HCT116 (cell line): ENCODE results near the gene SLC22A23. TPM values are rescaled to one million over a fixed set of nuclear protein-coding genes. Genes with fewer than 3 reads are reported as not detected.

Source experiments
- ATAC-seq: fragments of 200-7000 bp; cut with Tn5 transposase; 2 replicates; pipeline ENCODE4 v1.9.1; 2020; ENCODE audit warnings: mild to moderate bottlenecking, moderate library complexity
- BruUV-seq: library from RNA; stranded (reverse); fragments of 400-500 nt; replicated peaks from 2 replicates; lab custom pipeline; 2021; lab: Mats Ljungman, UMichigan
- CTCF ChIA-PET: fragments of 300-600 bp; sonication (Branson Sonifier 250); formaldehyde crosslinking; loops from one replicate; lab custom pipeline; 2021; ENCODE audit warnings: antibody characterized with exemption; lab: Charles Lee
- POLR2A ChIA-PET: fragments of 300-600, 350-600 bp; sonication (Branson Sonifier 250); formaldehyde crosslinking; loops from one replicate; lab custom pipeline; 2021; ENCODE audit warnings: antibody characterized with exemption; lab: Charles Lee
- RAD21 ChIA-PET, 2 experiments: fragments of 300-600 bp; sonication (Branson Sonifier 250); formaldehyde crosslinking; loops; one replicate each; lab custom pipeline; 2023; ENCODE audit warnings: low total read pairs in 2 of 2; ENCODE audit not compliant: uncharacterized antibody in 2 of 2, unreplicated experiment in 2 of 2, low non-redundant PET in 1 of 2; lab: Charles Lee
- DNase-seq: peaks from one replicate; pipeline ENCODE4 v3.0.0-alpha.2; 2010; ENCODE audit warnings: low read depth, low spot score
- H2AFZ ChIP-seq: fragments of 200-600 bp; shearing (Covaris generic), sonication (generic); 2 replicates; pipeline ENCODE4 v1.6.1; 2017; ENCODE audit warnings: low read depth, mixed run types, mixed read lengths, antibody characterized with exemption, low read length; ENCODE audit not compliant: poor library complexity, severe bottlenecking
- H3K27ac ChIP-seq: 2 replicates; pipeline ENCODE4 v1.5.1; 2012; ENCODE audit warnings: low read depth, low read length
- H3K27me3 ChIP-seq: fragments of 200-600 bp; sonication (generic); 2 replicates; pipeline ENCODE4 v1.6.1; 2016; ENCODE audit warnings: mixed run types, low read length, mixed read lengths; ENCODE audit not compliant: insufficient read depth
- H3K36me3 ChIP-seq, 2 experiments: fragments of 200-500 bp in 1 of 2; fragments of 200-600 bp in 1 of 2; sonication (Bioruptor generic) in 1 of 2; sonication (generic) in 1 of 2; 2 replicates each; pipeline versions ENCODE4 v1.5.1 to v1.6.1; 2014 to 2016; ENCODE audit warnings: low read length in 2 of 2, inconsistent platforms in 1 of 2, mixed read lengths in 1 of 2, mixed run types in 1 of 2; ENCODE audit not compliant: insufficient read depth in 2 of 2, control insufficient read depth in 1 of 2
- H3K4me1 ChIP-seq, 2 experiments: fragments of 200-600 bp in 1 of 2; sonication (generic) in 1 of 2; 2 replicates each; pipeline versions ENCODE4 v1.5.1 to v1.6.1; 2012 to 2017; ENCODE audit warnings: low read length in 2 of 2, inconsistent platforms in 1 of 2, mild to moderate bottlenecking in 1 of 2, mixed read lengths in 1 of 2, mixed run types in 1 of 2, moderate library complexity in 1 of 2; ENCODE audit not compliant: insufficient read depth in 2 of 2, control insufficient read depth in 1 of 2
- H3K4me2 ChIP-seq: fragments of 200-600 bp; sonication (generic); 2 replicates; pipeline ENCODE4 v1.6.1; 2017; ENCODE audit warnings: mixed run types, low read length, mixed read lengths
- H3K4me3 ChIP-seq, 2 experiments: fragments of 200-600 bp in 1 of 2; sonication (generic) in 1 of 2; replicated peaks in 1 of 2; 2 replicates each; pipeline ENCODE4 v1.5.1; 2011 to 2016; ENCODE audit warnings: low read length in 2 of 2, control low read depth in 1 of 2, low read depth in 1 of 2, mild to moderate bottlenecking in 1 of 2, mixed read lengths in 1 of 2, mixed run types in 1 of 2
- H3K79me2 ChIP-seq: fragments of 200-600 bp; sonication (generic); 2 replicates; pipeline ENCODE4 v1.6.1; 2017; ENCODE audit warnings: mild to moderate bottlenecking, mixed run types, low read length, moderate library complexity, mixed read lengths; ENCODE audit not compliant: insufficient read depth
- H3K9ac ChIP-seq: fragments of 200-600 bp; sonication (generic); 2 replicates; pipeline ENCODE4 v1.6.1; 2016; ENCODE audit warnings: low read length, mixed read lengths
- H3K9me2 ChIP-seq: fragments of 200-600 bp; sonication (generic), shearing (Covaris generic); 2 replicates; pipeline ENCODE4 v1.6.1; 2017; ENCODE audit warnings: mixed run types, mild to moderate bottlenecking, moderate library complexity; ENCODE audit not compliant: insufficient read depth
- H3K9me3 ChIP-seq, 2 experiments: fragments of 200-500 bp in 1 of 2; fragments of 200-600 bp in 1 of 2; sonication (Bioruptor generic) in 1 of 2; sonication (generic) in 1 of 2; 2 replicates each; pipeline ENCODE4 v1.6.1; 2014 to 2017; ENCODE audit warnings: low read length in 2 of 2, mixed read lengths in 2 of 2, inconsistent platforms in 1 of 2, low read depth in 1 of 2, mild to moderate bottlenecking in 1 of 2, mixed run types in 1 of 2, moderate library complexity in 1 of 2; ENCODE audit not compliant: control insufficient read depth in 1 of 2, insufficient read depth in 1 of 2
- H4K20me1 ChIP-seq: fragments of 200-600 bp; sonication (generic), shearing (Covaris generic); 2 replicates; pipeline ENCODE4 v1.6.1; 2017; ENCODE audit warnings: mixed run types, mild to moderate bottlenecking, moderate library complexity; ENCODE audit not compliant: insufficient read depth
- CEBPB ChIP-seq: IDR thresholded peaks from 2 replicates; pipeline ENCODE4 v1.6.1; 2012; ENCODE audit warnings: low read depth
- CTCF ChIP-seq, 3 experiments: fragments of 200-600 bp in 1 of 3; sonication (generic) in 1 of 3; IDR thresholded peaks in 2 of 3; conservative IDR thresholded peaks in 1 of 3; 2 replicates each; pipeline ENCODE4 v1.5.1; 2012 to 2017; ENCODE audit warnings: low read depth in 2 of 3, low read length in 2 of 3, antibody characterized with exemption in 1 of 3, borderline replicate concordance in 1 of 3, control low read depth in 1 of 3, mild to moderate bottlenecking in 1 of 3, mixed read lengths in 1 of 3, mixed run types in 1 of 3, moderate library complexity in 1 of 3; ENCODE audit not compliant: insufficient read depth in 1 of 3
- EGR1 ChIP-seq: IDR thresholded peaks from 2 replicates; pipeline ENCODE4 v1.6.1; 2012; ENCODE audit warnings: low read depth
- ELF1 ChIP-seq: IDR thresholded peaks from 2 replicates; pipeline ENCODE4 v1.6.1; 2012; ENCODE audit warnings: low read depth, borderline replicate concordance
- EZH2 ChIP-seq: fragments of 200-600 bp; sonication (generic); IDR thresholded peaks from 2 replicates; pipeline ENCODE4 v1.6.1; 2017; ENCODE audit warnings: antibody characterized with exemption, mixed run types
- EZH2phosphoT487 ChIP-seq: fragments of 200-600 bp; IDR thresholded peaks from 2 replicates; pipeline ENCODE4 v1.6.1; 2018; ENCODE audit warnings: antibody characterized with exemption, borderline replicate concordance
- FOSL1 ChIP-seq: IDR thresholded peaks from 2 replicates; pipeline ENCODE4 v1.6.1; 2012; ENCODE audit warnings: low read depth
- JUND ChIP-seq: IDR thresholded peaks from 2 replicates; pipeline ENCODE4 v1.6.1; 2012
- POLR2A ChIP-seq: IDR thresholded peaks from 2 replicates; pipeline ENCODE4 v1.7.0; 2011; ENCODE audit warnings: borderline replicate concordance; ENCODE audit not compliant: insufficient read depth, insufficient read length; ENCODE audit errors: extremely low read depth
- RAD21 ChIP-seq: IDR thresholded peaks from 2 replicates; pipeline ENCODE4 v1.6.1; 2012; ENCODE audit warnings: low read depth, mild to moderate bottlenecking
- TCF7L2 ChIP-seq: IDR thresholded peaks from 2 replicates; pipeline ENCODE4 v1.7.0; 2011; ENCODE audit warnings: borderline replicate concordance, inconsistent platforms; ENCODE audit not compliant: insufficient read depth, insufficient read length; ENCODE audit errors: extremely low read depth
- YY1 ChIP-seq: IDR thresholded peaks from 2 replicates; pipeline ENCODE4 v1.6.1; 2011; ENCODE audit warnings: low read length, low read depth, moderate library complexity, mild to moderate bottlenecking; ENCODE audit not compliant: insufficient replicate concordance; ENCODE audit errors: extremely low read depth
- ZFX ChIP-seq: fragments of 450-650 bp; IDR thresholded peaks from 2 replicates; pipeline ENCODE4 v1.6.1; 2017
- ZNF274 ChIP-seq: fragments of 200-500 bp; sonication (Bioruptor generic); IDR thresholded peaks from 2 replicates; pipeline ENCODE4 v1.6.1; 2014; ENCODE audit warnings: mild to moderate bottlenecking, low read depth, low read length, inconsistent platforms
- intact Hi-C: fragments of 100-400 bp; cut with micrococcal nuclease; formaldehyde crosslinking; loops from 2 replicates; pipeline ENCODE4 v1.10.0; 2022
- total RNA-seq: library from RNA; stranded (reverse); gene quantifications from one replicate; pipeline ENCODE4 v1.2.1, GENCODE V29; 2021; ENCODE audit not compliant: unreplicated experiment
- TF ChIP-seq, protein P1 (sequence below): IDR thresholded peaks from 2 replicates; pipeline ENCODE4 v1.6.1; 2012

Gene SLC22A23
- total RNA-seq, 1 experiment from 2014 or later: 11.5 TPM

DNA sequence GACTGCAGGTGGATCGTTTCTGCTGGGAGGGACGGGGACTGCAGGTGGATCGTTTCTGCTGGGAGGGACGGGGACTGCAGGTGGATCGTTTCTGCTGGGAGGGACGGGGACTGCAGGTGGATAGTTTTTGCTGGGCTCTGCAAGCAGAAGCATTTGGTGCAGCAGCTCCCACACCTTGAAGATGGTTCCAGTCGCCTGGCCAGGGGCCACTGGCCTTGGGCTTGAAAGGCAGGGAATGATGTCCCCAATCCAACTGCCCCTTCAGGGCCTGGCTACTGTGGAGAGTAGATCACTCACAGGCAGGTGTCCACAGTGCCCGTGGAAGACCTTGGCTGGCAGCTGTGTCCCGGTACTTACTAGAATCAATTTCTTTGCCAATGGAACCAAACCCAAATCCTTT is 129.9 kb downstream of the SLC22A23 start:
- ATAC-seq: no peak
- Histone ChIP-seq H4K20me1 (no peaks in the 10 kb centered on the region), H3K27ac (no peak overlapping the region)
- TF ChIP-seq EZH2phosphoT487 (no peak), TCF7L2 (no peak), EZH2 (no peak), ZFX (no peak), POLR2A (no peak), RAD21 (no peak), JUND (no peak), ELF1 (no peak), CTCF (IDR thresholded peaks at IDR 0.05 in 2 of 3, conservative IDR thresholded peaks at IDR 0.05 in 1 of 3; ENCODE audit: borderline replicate concordance in 1 of 3, insufficient read depth in 1 of 3, low read depth in 2 of 3, low read length in 2 of 3) (no peak), CEBPB (no peak), EGR1 (no peak), YY1 (no peak), FOSL1 (no peak), ZNF274 (no peak)
- TF ChIP-seq, protein P1, sequence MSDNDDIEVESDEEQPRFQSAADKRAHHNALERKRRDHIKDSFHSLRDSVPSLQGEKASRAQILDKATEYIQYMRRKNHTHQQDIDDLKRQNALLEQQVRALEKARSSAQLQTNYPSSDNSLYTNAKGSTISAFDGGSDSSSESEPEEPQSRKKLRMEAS: no peak
- TF ChIP-seq, all 23 proteins: peak for 0
- no TSS peak for BruUV-seq
- intact Hi-C loops: no loop called here
- H3K36me3 ChIP-seq: no peaks in the 10 kb centered on the region
- peaks cover 0 to 10% of the 10 kb centered on the region in 2 experiments; a peak in 1 of 4 replicates for H3K4me1 ChIP-seq
- H3K27me3 ChIP-seq: no peaks in the 10 kb centered on the region
- no peak for DNase-seq
- ChIA-PET RAD21 (no interaction called here), CTCF (no interaction called here), POLR2A (no interaction called here)
- H3K4me2 ChIP-seq: no peak overlapping the region
- H3K9me2 ChIP-seq: no peaks in the 10 kb centered on the region
- no peak overlapping the region for H3K4me3 ChIP-seq
- H3K79me2 ChIP-seq: no peaks in the 10 kb centered on the region
- H3K9ac ChIP-seq: no peak overlapping the region
- H2AFZ ChIP-seq: no peak overlapping the region
- H3K9me3 ChIP-seq: no peaks in the 10 kb centered on the region
